ENCODE results near the gene ABCC9. TPM values are rescaled to one million over a fixed set of nuclear protein-coding genes. Genes with fewer than 3 reads are reported as not detected.
A peak's percentile ranks its signal among the peaks of the same experiment; 100 is the strongest.

The ABCC9 gene
- 0.02 and 0.07 TPM in 2 replicates for total RNA-seq

DNA sequence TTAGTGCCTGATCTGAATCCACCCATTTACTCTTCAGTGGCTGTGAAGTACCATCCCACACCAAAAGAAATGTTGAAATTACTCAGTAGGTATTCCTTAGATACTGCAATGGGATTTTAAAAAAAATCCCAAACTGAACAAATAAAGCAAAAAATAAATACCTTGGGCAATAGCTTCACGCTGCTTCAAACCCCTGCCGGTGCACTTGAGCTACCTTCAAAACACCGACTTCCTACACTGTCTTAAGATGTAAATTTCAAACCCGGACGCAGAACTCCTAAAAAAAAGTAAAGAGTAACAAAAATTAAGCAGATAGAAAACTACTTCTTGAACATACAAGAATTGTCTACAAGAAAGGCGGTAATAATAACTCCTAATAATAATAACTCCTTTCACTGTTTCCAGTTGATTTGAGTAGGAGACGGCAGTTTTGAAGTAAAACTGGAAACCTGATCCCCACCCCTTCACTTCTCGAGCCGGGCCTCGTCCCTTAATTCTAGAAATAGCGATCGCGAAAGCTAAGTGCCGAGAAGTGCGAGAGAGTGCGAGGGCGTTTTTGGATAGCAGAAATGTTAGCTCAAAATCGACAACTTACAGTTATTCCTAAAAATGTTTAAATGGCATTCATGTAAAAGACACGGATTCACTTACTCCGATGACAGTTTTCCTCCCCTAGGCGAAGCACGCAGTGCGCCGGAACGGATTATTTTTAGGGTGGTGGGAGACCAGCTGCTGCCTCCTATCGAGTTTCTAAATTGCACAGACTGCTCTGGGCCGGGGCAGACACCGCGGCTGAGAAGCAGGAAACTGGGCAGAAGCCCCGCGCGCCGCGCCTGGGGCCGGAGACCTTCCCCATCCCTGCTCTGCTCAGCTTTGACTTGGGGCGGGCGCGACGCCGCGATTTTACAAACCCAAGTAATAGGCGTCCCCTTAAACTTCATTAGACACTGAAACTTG is at the start of gene ABCC9:
Gene ABCC9 (minus strand): TSS at position 878 of the 957 bp plus-strand sequence. CDS start 4,752 bp downstream, outside the sequence.
- Mint-ChIP-seq H3K27me3 (ENCODE audit: low read depth) (peaks cover 64% of the 10 kb centered on the region), H3K4me3 (ENCODE audit: low read depth) (peak within 1 kb of the TSS; percentile 51), H3K36me3 (ENCODE audit: low read depth) (no peaks in the 10 kb centered on the region), H3K27ac (no peak within 1 kb of the TSS), H3K9me3 (no peaks in the 10 kb centered on the region), H3K4me1 (ENCODE audit: low read depth) (peaks cover 21% of the 10 kb centered on the region)
- no peak for DNase-seq (ENCODE audit: low spot score)
- intact Hi-C loops (cut with micrococcal nuclease), result loop anchor here (5.0 kb wide), 1 partner anchor 164 kb away; no protein-coding TSS in a partner anchor

DNA sequence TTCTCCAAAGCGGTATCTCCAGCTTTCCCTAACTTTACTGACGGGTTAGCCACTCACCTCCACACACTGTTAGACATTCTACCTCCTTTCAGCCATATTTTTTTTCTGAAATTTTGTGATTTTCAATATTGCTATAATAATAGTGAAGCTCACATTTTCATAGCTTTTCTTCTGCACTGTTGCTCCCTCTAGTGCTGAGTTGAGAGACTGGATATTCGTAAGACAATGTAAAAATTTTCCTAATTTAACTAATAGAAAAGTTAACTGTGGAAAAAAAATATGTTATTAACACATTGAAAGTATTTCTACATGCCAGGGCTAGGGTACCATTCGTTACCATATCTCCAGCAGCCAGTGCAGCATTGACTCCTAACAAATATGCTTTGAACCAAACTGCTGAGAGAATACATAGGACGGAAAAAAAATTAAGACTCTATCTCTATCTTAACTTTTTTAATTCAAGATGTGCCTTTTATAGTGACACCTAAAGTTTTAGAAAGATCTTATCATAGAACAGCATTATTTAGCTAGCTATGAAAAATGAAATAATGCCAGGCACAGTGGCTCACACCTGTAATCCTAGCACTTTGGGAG is 48.7 kb upstream of the ABCC9 start:
- Mint-ChIP-seq H3K36me3 (ENCODE audit: low read depth) (no peaks in the 10 kb centered on the region), H3K4me1 (ENCODE audit: low read depth) (peaks cover 5% of the 10 kb centered on the region), H3K27ac (no peak overlapping the region), H3K27me3 (ENCODE audit: low read depth) (peaks cover 8% of the 10 kb centered on the region), H3K4me3 (ENCODE audit: low read depth) (no peak overlapping the region), H3K9me3 (no peaks in the 10 kb centered on the region)
- DNase-seq (ENCODE audit: low spot score), result no peak
- intact Hi-C loops (cut with micrococcal nuclease), result no loop called here

DNA sequence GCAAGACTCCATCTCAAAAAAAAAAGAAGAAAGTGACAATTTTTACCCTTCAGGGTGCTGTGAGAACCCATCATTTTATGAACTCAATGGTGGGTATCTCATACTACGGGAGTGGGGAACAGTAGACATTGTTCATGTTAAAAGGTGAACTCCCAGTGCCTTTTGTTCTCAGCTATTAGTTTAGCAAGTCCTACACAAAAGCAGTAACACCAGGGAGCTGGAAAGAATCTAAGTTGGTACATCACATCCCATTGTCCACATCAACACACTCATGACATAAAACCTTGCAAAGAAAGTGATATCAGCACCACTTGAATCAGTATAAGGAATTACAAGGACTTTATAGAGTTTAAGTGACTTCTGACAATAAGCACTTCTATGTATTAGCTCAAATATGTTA is 47.4 kb upstream of the ABCC9 start:
- peaks cover 5% of the 10 kb centered on the region for H3K4me1 Mint-ChIP-seq (ENCODE audit: low read depth)
- no peak overlapping the region for H3K4me3 Mint-ChIP-seq (ENCODE audit: low read depth)
- H3K9me3 Mint-ChIP-seq, result no peaks in the 10 kb centered on the region
- no peaks in the 10 kb centered on the region for H3K36me3 Mint-ChIP-seq (ENCODE audit: low read depth)
- intact Hi-C loops (cut with micrococcal nuclease), result no loop called here
- peaks cover 8% of the 10 kb centered on the region for H3K27me3 Mint-ChIP-seq (ENCODE audit: low read depth)
- no peak for DNase-seq (ENCODE audit: low spot score)
- no peak overlapping the region for H3K27ac Mint-ChIP-seq

DNA sequence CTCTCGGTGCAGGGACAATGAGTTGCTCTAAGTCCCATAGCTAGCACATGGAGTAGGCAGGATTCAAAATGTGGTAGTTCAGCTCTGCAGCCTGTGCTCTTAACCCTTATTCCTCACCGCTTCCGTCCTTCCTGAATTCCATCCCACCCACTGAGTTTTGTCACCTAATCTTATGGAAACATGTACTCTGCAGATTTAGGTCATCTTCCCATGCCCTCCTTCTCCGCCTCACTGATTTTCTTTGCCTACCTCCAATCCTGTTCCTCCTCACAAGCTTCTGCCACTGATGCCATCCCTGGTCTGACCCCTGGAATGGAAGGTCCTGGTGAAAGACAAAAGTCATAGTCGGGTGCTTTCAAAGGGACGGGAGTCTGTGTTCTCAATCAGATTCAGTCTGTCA is 46.5 kb upstream of the ABCC9 start:
- Mint-ChIP-seq H3K4me3 (ENCODE audit: low read depth) (no peak overlapping the region), H3K27ac (no peak overlapping the region), H3K36me3 (ENCODE audit: low read depth) (no peaks in the 10 kb centered on the region), H3K27me3 (ENCODE audit: low read depth) (peaks cover 8% of the 10 kb centered on the region), H3K4me1 (ENCODE audit: low read depth) (peaks cover 1% of the 10 kb centered on the region), H3K9me3 (no peaks in the 10 kb centered on the region)
- DNase-seq (ENCODE audit: low spot score), result no peak
- intact Hi-C loops (cut with micrococcal nuclease), result no loop called here

DNA sequence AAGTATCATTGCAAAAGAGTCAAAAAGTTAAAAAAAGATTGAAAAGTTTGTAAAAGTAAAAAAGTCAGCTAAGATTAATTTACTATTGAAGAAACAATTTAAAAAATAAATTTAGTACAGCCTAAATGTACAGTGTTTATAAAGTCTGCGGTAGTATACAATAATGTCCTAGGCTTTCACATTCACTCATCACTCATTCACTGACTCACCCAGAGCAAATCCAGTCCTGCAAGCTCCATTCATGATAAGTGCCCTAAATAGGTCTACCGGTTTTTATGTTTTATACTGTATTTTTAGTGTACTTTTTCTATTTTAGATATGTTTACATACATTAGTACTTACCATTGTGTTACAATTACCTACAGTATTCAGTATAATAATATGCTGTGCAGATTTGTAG is 43.9 kb upstream of the ABCC9 start:
- no peak for DNase-seq (ENCODE audit: low spot score)
- Mint-ChIP-seq H3K27ac (no peak overlapping the region), H3K4me1 (ENCODE audit: low read depth) (no peaks in the 10 kb centered on the region), H3K9me3 (no peaks in the 10 kb centered on the region), H3K4me3 (ENCODE audit: low read depth) (no peak overlapping the region), H3K36me3 (ENCODE audit: low read depth) (no peaks in the 10 kb centered on the region), H3K27me3 (ENCODE audit: low read depth) (peaks cover 5% of the 10 kb centered on the region)
- intact Hi-C loops (cut with micrococcal nuclease), result no loop called here

DNA sequence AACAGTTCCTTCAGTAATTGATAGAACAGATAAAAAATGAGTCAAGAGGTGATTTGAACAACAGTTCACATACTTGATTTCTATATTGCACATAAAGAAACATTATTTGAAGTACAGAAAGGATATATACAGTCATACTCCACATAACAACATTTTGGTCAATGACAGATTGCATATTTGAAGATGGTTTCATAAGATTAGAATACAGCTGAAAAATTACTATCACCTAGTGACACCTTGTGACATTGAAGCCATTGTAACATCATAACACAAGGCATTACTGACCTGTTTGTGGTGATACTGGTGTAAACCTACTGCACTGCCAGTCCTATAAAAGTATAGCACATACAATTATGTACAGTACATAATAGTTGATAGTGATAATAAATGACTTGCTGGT is 43.1 kb upstream of the ABCC9 start:
- Mint-ChIP-seq H3K4me3 (ENCODE audit: low read depth) (no peak overlapping the region), H3K27me3 (ENCODE audit: low read depth) (peaks cover 7% of the 10 kb centered on the region), H3K27ac (no peak overlapping the region), H3K4me1 (ENCODE audit: low read depth) (no peaks in the 10 kb centered on the region), H3K9me3 (no peaks in the 10 kb centered on the region), H3K36me3 (ENCODE audit: low read depth) (no peaks in the 10 kb centered on the region)
- DNase-seq (ENCODE audit: low spot score), result no peak
- intact Hi-C loops (cut with micrococcal nuclease), result no loop called here

DNA sequence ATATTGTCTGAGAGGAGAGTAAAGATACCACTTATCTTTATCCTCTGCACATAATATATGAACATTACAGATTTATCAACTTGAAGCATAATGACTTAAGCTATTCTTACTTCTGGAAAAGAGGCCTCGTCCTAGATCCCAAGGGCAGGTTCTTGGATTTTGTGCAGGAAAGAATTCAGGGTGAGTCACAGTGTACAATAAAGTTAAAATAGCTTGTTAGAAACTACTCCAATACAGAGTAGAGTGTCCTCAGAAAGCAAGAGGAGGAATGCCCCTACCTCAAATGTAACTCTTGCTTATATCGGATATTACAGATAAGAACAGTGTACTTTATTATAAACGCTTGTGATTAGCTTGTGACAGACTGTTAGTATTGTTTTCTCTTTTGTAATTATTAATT is 41.9 kb upstream of the ABCC9 start:
- Mint-ChIP-seq H3K9me3 (no peaks in the 10 kb centered on the region), H3K27me3 (ENCODE audit: low read depth) (peaks cover 9% of the 10 kb centered on the region), H3K36me3 (ENCODE audit: low read depth) (no peaks in the 10 kb centered on the region), H3K4me1 (ENCODE audit: low read depth) (no peaks in the 10 kb centered on the region), H3K27ac (no peak overlapping the region), H3K4me3 (ENCODE audit: low read depth) (no peak overlapping the region)
- no peak for DNase-seq (ENCODE audit: low spot score)
- intact Hi-C loops (cut with micrococcal nuclease), result no loop called here

DNA sequence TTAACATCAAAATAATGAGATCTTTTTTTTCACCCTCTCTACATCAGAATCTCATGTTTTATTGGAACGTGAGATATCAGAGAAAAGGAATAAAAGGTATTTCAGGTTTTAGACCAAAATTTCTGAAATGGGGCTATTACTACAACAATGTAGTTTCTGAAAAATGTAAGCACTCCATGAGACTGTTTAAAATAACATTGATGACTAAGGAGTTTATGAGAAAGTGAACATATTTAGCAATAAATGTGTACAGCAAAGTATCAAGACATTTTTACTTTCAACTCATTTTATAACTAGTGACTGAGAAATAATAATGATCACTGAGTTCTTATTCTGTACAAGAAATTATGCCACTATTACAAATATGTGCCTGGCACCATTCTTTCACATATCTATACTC is 39.3 kb upstream of the ABCC9 start:
- H3K4me1 Mint-ChIP-seq (ENCODE audit: low read depth), result no peaks in the 10 kb centered on the region
- no peak overlapping the region for H3K27ac Mint-ChIP-seq
- H3K9me3 Mint-ChIP-seq, result no peaks in the 10 kb centered on the region
- H3K27me3 Mint-ChIP-seq (ENCODE audit: low read depth), result peaks cover 3% of the 10 kb centered on the region
- no peak for DNase-seq (ENCODE audit: low spot score)
- H3K36me3 Mint-ChIP-seq (ENCODE audit: low read depth), result no peaks in the 10 kb centered on the region
- H3K4me3 Mint-ChIP-seq (ENCODE audit: low read depth), result no peak overlapping the region
- intact Hi-C loops (cut with micrococcal nuclease), result no loop called here

DNA sequence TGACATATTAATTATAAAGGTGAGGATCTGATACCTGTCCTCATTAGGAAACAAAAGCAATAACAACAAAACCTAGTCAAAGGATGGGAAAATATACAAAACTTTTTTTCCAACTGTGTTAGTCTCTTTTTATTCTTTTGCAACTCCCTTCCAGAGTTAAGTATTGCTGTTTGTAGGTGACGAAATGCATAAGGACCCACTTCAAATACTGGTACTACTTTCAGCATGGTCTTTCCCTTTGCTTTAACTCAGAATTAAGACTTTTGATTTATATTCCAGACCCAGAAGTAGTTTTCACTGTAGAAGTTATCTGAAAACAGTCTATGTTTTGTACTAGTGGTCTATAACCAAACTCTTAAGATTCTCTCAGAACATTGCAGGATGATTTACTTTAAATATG is 34.1 kb upstream of the ABCC9 start:
- DNase-seq (ENCODE audit: low spot score), result no peak
- Mint-ChIP-seq H3K9me3 (no peaks in the 10 kb centered on the region), H3K27ac (no peak overlapping the region), H3K36me3 (ENCODE audit: low read depth) (no peaks in the 10 kb centered on the region), H3K4me3 (ENCODE audit: low read depth) (no peak overlapping the region), H3K4me1 (ENCODE audit: low read depth) (no peaks in the 10 kb centered on the region), H3K27me3 (ENCODE audit: low read depth) (peaks cover 4% of the 10 kb centered on the region)
- intact Hi-C loops (cut with micrococcal nuclease), result no loop called here

DNA sequence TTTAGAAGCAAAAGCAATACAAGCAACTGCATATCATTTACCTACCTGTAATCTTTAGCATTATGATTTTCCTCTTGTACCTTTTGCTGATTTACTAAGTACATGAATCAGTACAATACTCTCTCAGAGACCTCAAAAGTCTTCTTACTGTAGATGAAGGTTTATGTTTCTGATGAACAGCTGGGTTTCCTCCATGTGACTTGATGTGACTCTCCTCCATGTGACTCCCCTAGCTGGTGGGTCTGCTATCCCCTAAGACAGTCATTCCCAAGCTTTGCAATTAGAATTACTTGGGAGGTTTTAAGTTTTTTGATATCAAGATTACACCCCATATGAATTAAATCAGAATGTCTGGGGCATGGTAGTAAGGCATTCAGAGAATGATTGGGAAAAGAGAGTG is 32.0 kb upstream of the ABCC9 start:
- Mint-ChIP-seq H3K27me3 (ENCODE audit: low read depth) (peaks cover 1% of the 10 kb centered on the region), H3K9me3 (no peaks in the 10 kb centered on the region), H3K4me1 (ENCODE audit: low read depth) (no peaks in the 10 kb centered on the region), H3K36me3 (ENCODE audit: low read depth) (no peaks in the 10 kb centered on the region), H3K27ac (no peak overlapping the region), H3K4me3 (ENCODE audit: low read depth) (no peak overlapping the region)
- intact Hi-C loops (cut with micrococcal nuclease), result no loop called here
- DNase-seq (ENCODE audit: low spot score), result no peak

DNA sequence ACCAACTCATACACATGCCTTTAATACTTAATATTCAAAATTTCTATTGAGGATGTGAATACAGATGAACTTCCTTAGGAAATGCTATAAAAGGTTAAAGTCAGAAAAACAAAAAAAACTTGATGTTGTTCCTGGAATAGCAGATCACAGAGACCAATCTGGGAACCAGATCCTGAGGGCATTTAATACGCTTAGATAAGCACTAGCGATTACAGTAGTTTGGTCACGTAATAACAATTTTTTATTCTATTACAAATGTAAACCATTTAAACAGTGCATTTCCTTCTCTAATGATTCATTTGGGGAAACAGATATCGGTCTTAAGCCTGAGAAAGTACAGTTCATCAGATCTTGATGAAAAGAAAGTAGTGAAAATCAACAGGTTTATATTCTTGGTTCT is 30.8 kb upstream of the ABCC9 start:
- H3K36me3 Mint-ChIP-seq (ENCODE audit: low read depth), result no peaks in the 10 kb centered on the region
- intact Hi-C loops (cut with micrococcal nuclease), result no loop called here
- H3K27me3 Mint-ChIP-seq (ENCODE audit: low read depth), result peaks cover 1% of the 10 kb centered on the region
- no peak overlapping the region for H3K27ac Mint-ChIP-seq
- DNase-seq (ENCODE audit: low spot score), result no peak
- no peaks in the 10 kb centered on the region for H3K9me3 Mint-ChIP-seq
- no peak overlapping the region for H3K4me3 Mint-ChIP-seq (ENCODE audit: low read depth)
- no peaks in the 10 kb centered on the region for H3K4me1 Mint-ChIP-seq (ENCODE audit: low read depth)

DNA sequence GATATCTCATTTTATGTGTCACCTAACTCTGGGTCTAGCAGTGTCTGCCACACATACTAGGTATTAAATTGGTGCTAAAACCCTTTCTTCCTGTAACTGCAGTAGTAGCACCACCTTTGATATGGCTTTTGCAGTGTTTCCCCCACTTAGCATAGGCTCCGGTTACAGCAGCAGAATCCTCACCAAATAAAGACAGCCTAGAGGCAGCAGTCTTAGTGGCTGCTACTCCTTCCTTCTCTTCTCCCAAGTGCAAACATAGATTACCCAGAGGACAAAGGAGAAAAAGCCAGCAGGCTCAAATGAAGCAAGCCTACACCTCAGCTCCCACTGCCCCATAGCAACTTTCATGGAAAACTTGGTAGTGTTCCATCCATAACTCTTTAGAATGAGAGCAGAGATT is 30.1 kb upstream of the ABCC9 start:
- Mint-ChIP-seq H3K36me3 (ENCODE audit: low read depth) (no peaks in the 10 kb centered on the region), H3K4me3 (ENCODE audit: low read depth) (no peak overlapping the region), H3K27me3 (ENCODE audit: low read depth) (peaks cover 1% of the 10 kb centered on the region), H3K27ac (no peak overlapping the region), H3K4me1 (ENCODE audit: low read depth) (no peaks in the 10 kb centered on the region), H3K9me3 (no peaks in the 10 kb centered on the region)
- no peak for DNase-seq (ENCODE audit: low spot score)
- intact Hi-C loops (cut with micrococcal nuclease), result no loop called here

DNA sequence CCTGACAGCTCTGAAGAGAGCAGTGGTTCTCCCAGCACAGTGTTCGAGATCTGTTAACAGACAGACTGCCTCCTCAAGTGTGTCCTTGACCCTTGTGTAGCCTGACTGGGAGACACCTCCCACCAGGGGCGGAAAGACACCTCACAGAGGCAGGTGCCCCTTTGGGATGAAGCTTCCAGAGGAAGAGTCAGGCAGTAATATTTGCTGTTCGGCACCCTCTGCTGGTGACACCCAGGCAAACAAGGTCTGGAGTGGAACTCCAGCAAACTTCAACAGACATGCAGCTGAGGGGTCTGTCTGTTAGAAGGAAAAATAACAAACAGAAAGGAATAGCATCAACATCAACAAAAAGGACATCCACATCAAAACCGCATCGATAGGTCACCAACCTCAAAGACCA is 21.6 kb upstream of the ABCC9 start:
- H3K4me1 Mint-ChIP-seq (ENCODE audit: low read depth), result no peaks in the 10 kb centered on the region
- no peak for DNase-seq (ENCODE audit: low spot score)
- H3K27me3 Mint-ChIP-seq (ENCODE audit: low read depth), result no peaks in the 10 kb centered on the region
- no peak overlapping the region for H3K4me3 Mint-ChIP-seq (ENCODE audit: low read depth)
- no peak overlapping the region for H3K27ac Mint-ChIP-seq
- intact Hi-C loops (cut with micrococcal nuclease), result no loop called here
- H3K36me3 Mint-ChIP-seq (ENCODE audit: low read depth), result no peaks in the 10 kb centered on the region
- no peaks in the 10 kb centered on the region for H3K9me3 Mint-ChIP-seq
